GM21619 (cell line): Measurements from ENCODE around the gene ATP6V1B1.
"Not testable (repeated sequence)": the region's sequence is repeated elsewhere in the genome, so short reads cannot be mapped to it uniquely, and the experiment has no call there.

ENCODE experiments used
- ATAC-seq: cut with Tn5 transposase; IDR thresholded peaks from one replicate; pipeline ENCODE4 v1.9.1; 2021; ENCODE audit not compliant: unreplicated experiment

The ATP6V1B1 gene

DNA sequence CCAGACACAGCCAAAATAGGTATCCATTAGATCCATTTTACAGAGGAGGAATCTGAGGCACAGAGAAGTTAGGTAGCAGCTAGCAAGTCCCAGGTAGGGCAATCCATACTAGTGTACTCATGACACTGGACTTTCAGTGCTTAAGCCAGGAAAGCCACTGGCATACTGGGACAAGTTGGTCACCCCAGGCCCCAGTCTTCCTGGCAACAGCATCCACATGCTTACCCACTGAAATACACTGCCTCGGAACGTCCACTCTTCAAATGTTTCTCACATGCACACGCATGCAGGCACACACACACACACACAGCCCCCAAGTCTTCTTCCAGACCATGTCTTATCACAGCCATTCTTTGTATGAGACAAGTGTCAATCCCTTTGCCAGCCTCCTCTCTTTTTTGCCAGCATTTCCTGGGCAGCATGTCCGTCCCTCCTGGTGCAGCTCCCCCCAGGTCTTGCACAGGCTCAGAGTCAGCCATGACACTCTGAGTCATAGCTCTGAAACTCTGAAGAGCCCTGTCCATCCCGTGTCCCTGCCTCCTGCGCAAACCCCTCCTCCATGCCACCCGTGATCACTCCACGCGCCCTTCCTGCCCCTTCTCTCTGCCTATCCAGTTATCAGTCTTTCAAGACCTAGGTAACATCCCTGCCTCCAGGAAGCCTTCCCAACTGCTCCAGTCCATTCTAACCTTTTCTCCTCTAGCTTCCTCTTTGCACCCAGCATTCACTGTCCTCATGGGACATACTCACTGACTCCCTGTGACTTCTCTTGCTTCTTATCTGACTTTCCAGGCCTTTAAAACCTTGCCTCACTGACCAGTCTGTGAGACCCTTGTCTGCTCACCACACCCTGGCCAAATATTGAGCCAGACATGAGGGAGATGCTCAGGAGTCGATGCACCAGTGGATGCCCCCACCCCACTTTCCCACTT lies 69.8 kb downstream of the ATP6V1B1 start:
- no peak for ATAC-seq

GRCh38 chr2:71006323-71006722 lies 70.6 kb downstream of the ATP6V1B1 start:
- ATAC-seq: no peak

DNA sequence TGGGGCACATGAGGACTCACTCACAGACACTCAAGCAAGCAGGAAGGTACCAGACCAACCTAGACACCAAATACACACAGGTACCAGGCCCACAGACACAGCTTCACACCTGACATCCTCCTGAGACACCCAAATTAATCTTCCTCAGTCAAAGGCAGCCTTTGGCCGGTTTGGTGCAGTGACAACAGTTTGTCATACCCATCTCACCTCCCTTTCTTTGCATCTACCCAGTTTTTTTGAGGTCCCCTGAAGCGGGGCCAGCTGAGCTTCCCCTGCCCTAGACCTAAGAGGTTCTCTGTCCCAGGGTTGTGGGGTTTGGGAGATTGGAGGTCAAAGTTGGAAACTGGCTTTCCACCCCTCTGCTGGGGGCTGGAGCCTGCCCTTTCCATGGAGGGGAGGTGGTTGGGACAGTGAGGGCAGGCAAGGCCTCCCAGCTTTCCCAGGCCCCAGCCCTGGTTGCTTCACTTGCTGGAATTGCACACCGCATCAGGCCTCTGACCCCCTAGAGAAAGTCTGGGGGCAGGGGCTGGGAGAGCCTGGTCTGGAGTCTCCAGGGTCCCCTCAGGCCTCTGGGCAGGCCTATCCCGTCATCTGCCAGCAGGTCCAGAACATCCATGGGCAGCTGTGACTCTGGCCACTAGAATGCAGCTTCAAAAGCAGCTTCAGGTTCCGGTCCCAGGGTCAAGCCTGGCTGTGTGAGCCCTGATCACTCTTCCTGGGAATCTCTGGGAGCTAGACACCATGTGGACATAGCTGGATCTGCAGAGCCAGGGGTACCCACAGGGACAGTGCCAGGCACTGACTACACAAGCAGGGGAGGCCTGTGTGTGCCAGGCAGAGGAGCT lies 71.5 kb downstream of the ATP6V1B1 start:
- no peak for ATAC-seq

- no peak for ATAC-seq
These were observed 72.6 kb downstream of the ATP6V1B1 start for GRCh38 chr2:71008342-71008741.

DNA sequence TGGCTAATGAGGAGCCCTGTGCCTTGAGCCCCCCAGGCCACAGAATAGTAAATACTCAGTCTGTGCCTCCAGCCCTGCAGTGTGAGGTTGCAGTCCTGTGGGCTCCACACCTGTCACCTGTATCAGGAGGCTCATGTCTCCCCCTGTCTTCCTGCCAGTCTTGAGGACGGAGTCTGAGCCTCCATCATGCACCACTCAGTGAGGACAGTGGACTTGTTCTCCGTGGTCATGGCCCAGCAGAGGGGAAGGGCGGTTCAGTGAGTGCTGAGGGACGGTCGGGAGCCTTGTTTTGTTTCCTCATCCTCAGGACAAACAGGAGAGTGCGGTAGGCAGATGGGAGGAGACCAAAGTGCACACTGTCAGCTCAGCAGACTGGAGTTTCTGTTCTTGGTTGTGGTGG lies 76.1 kb downstream of the ATP6V1B1 start:
- not testable (repeated sequence) for ATAC-seq
